Measurements from ENCODE around the gene CMTM7. TPM values are rescaled to one million over a fixed set of nuclear protein-coding genes. Genes with fewer than 3 reads are reported as not detected.

Gene CMTM7
- total RNA-seq, 1 donor = 10.1 TPM

DNA sequence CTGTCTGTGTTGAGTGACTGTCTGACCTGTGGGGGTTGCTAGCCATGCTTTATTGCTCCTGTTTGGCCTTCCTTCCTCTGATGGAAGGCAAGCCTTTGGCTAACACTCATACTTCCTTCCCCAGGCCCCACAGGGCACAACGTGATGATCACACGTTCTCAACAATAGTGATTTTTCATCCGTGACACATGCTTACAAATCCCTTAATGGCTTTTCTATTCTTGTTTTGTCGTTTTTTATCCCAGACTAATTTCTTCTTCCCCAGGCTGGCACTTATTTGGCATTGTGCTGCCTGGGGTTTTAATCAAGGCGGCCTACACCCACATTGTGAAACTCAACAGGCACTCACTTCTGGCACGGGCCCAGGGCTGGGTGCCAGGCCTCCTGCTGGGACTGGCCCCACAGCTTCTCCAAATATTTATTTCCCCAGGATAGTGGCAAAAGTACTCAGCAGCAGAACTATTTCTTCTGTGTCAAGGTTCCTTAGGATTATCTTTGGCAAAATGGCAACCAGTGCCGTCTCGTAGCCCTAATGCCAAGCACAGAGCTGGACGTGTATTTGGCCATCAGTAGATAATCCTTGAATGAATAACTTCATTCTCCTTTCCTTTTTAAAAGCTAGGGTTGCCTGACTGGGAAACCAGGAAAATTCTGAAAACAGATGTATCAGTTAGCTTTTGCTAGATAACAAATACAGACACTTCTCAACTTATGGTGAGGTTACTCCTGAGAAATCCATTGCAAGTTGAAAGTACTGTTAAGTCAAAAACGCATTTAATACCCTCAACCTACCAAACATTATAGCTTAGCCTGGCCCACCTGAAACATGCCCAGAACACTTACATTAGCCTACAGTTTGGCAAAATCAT lies 30.6 kb downstream of the CMTM7 start:
- TF ChIP-seq, protein P1, sequence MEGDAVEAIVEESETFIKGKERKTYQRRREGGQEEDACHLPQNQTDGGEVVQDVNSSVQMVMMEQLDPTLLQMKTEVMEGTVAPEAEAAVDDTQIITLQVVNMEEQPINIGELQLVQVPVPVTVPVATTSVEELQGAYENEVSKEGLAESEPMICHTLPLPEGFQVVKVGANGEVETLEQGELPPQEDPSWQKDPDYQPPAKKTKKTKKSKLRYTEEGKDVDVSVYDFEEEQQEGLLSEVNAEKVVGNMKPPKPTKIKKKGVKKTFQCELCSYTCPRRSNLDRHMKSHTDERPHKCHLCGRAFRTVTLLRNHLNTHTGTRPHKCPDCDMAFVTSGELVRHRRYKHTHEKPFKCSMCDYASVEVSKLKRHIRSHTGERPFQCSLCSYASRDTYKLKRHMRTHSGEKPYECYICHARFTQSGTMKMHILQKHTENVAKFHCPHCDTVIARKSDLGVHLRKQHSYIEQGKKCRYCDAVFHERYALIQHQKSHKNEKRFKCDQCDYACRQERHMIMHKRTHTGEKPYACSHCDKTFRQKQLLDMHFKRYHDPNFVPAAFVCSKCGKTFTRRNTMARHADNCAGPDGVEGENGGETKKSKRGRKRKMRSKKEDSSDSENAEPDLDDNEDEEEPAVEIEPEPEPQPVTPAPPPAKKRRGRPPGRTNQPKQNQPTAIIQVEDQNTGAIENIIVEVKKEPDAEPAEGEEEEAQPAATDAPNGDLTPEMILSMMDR (IDR thresholded peaks at IDR 0.05; ENCODE audit: insufficient read depth, low read length) = no peak
- peak; percentile 93 for DNase-seq (ENCODE audit: low read depth)
- H3K4me3 ChIP-seq (ENCODE audit: low read depth, low read length) = no peak overlapping the region

DNA sequence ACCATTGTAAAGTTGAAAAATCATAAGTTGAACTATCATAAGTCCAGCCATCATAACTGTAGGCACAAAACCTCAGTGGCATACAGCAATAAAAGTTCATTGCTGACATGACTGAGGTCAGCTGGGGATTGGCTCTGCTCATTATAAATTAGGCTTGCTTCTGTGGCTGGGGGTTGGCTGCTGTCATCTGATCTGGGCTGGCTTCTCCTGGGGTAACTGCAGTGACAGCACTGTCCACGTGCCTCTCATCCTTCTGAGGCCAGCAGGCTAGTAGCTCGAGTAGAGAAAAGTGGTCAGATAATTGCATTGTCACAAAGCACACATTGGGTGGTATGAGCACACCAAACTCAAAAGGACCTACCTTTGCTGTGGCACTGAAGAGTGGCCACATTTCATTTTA lies 31.3 kb downstream of the CMTM7 start:
- TF ChIP-seq, protein P1 (IDR thresholded peaks at IDR 0.05; ENCODE audit: insufficient read depth, low read length) = no peak
- DNase-seq (ENCODE audit: low read depth) = no peak

GRCh38 chr3:32423534-32423933 lies 31.9 kb downstream of the CMTM7 start:
- TF ChIP-seq, protein P1 (IDR thresholded peaks at IDR 0.05; ENCODE audit: insufficient read depth, low read length) = no peak
- no peak for DNase-seq (ENCODE audit: low read depth)
- no peak overlapping the region for H3K4me3 ChIP-seq (ENCODE audit: low read depth, low read length)

More for the DNA sequence above, 31.3 kb downstream of the CMTM7 start:
- H3K4me3 ChIP-seq (ENCODE audit: low read depth, low read length) = no peak overlapping the region

DNA sequence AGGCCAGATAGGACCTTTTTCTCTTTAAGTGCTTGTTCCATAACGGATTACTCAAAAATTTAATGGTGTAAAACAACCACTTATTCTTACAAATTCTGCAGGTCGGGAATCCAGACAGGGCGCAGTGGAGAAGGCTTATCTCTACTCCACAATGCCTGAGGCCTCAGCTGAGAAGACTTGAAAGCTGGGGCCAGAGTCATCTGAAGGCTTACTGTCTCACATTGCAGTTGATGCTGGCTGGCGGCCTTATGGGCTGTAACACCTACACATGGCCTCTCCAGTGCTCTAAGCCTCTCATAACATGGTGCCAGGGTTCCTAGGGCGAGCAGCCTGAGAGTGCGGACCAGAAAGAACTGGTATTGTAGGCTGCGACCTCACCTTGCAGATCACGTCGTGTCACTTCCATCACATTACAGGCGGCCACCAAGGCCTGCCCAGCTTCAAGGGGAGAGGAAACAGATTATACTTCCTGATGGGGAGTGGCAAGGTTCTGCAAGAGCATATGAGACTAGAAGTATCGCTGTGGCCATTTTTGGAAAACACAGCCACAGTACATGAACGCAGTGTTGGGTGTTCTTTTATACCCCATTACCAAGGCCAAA lies 32.4 kb downstream of the CMTM7 start:
- TF ChIP-seq, protein P1 (IDR thresholded peaks at IDR 0.05; ENCODE audit: insufficient read depth, low read length) = no peak
- no peak overlapping the region for H3K4me3 ChIP-seq (ENCODE audit: low read depth, low read length)
- DNase-seq (ENCODE audit: low read depth) = no peak

- no peak overlapping the region for H3K4me3 ChIP-seq (ENCODE audit: low read depth, low read length)
- no peak for DNase-seq (ENCODE audit: low read depth)
- TF ChIP-seq, protein P1 (IDR thresholded peaks at IDR 0.05; ENCODE audit: insufficient read depth, low read length) = no peak
These were observed 33.1 kb downstream of the CMTM7 start for GRCh38 chr3:32424581-32425250.

DNA sequence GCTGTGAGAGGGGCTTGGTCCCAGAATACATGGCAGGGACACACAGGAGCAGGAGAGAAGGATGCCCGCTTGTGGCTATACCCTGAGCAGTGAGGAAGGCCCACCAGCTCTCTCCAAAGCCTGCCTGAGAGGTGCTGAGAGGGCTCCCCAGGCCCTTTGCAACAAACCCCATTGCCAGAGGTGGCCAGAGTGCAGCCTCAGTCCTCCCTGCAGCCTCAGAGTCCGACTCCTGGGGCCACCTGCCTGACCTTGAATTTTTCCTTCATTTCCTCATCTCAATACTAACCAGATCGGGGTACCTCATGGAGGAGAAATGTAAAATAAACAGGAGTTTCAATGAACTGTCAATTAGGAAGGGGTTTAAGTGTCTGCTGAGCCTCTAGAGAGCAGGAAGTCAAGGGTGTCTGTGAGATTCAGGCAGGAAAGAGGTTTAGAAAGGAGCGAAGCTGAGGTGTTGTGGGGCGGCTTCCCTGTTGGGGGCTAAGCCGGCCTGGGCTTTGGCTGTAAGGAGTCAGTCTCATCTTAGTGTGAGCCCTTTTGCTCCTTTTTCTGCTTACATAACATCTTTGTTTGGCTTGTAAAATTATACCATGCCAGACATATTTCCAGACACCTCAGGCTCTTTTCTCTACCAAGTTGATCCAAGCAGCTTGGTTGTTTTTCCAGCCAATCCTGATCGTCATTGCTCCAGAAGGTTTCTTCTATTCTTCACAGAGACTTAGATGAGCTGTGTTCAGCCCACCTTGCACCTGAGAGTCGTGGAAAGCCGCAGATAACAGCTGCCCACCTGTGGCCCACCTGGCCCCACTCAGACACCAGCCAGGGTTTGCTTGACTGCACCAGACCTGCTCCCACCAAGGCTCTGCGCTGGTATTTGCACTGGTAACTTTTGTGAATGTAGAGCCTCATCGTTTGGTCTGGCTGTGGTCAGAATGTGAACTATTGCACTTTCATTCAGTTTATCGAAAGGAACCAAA lies 36.7 kb downstream of the CMTM7 start:
- TF ChIP-seq, protein P1 (IDR thresholded peaks at IDR 0.05; ENCODE audit: insufficient read depth, low read length) = no peak
- no peak overlapping the region for H3K4me3 ChIP-seq (ENCODE audit: low read depth, low read length)
- no peak for DNase-seq (ENCODE audit: low read depth)
